ENCODE measurements around the gene TFRC.
"Not testable (repeated sequence)": the region's sequence is repeated elsewhere in the genome, so short reads cannot be mapped to it uniquely, and the experiment has no call there.

The TFRC gene

DNA sequence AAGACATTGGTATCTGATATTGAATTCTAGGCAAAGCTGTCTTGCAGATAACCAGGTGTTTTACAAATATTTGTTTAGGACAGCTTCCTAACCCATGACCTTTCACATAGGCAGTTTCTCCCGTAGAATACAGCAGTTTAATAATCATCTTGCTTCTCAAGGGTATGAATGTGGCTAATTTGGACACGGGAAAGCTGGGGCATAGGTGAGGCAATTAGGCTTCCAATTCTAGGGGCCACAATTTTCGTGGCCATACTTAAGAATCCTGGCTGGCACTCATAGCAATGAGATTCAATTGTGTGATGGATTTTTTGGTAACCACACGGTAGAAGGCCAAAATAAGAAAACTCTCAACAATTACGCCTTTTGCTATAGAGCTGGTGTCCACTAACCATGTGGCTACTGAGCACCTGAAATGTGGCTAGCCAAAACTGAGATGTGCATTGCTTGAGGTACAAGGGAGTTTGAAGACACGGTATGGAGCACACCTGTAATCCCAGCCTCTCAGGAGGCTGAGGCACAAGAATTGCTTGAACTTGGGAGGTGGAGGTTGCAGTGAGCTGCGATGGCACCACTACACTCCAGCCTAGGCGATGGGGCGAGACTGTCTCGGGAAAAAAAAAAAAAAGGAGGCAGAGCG lies 34.4 kb downstream of the TFRC start:
- DNase-seq: peak; percentile 40

DNA sequence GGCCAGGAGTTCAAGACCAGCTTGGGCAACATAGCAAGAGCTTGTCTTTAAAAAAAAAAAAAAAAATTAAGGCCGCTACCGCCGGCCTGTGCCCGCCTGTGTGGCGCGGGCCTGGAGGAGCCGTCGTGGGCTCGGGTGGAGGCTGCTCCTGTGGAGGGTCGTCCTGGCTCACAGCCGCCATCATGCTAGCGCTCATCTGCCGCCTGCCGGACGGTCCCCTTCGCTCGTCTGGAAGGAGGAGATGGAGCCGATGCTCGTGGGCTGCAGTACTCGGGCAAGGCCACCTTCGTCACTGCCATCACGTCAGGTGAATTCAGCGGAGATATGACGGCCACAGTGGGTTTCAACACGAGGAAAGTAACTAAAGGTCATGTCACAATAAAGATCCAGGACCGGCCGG lies 37.4 kb downstream of the TFRC start:
- DNase-seq: peak; percentile 31

DNA sequence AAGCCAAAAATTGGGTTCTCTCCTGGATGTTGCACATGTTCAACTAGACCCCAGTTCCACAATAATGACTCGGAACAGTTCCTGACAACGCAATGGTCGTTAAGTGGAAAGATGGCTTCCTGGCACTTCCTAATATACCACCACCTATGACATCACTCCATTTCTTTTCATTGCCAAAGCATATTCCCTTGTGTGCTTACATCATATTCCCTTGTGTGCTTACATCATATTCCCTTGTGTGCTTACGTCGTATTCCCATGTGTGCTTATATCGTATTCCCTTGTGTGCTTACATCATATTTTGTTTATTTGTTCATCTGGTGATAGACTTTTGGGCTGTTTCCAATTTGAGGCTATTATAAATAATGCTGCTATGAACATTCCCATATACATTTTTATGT lies 39.2 kb downstream of the TFRC start:
- DNase-seq: peak; percentile 53

DNA sequence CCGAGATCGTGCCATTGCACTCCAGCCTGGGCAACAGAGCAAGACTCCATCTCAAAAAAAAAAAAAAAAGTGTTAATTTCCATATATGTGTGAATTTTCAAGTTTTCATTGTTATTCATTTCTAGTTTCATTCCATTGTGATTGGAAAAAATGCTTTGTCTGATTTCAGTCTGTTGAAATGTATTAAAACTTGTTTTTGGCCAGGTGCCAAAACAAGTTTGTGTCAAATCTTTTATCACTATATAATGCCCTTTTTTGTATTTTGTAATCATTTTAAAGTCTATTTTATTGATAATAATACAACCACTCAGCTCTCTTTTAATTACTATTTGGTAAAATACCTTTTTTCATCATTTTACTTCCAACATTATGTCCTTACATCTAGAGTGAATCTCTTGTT lies 42.5 kb downstream of the TFRC start:
- no peak for DNase-seq

DNA sequence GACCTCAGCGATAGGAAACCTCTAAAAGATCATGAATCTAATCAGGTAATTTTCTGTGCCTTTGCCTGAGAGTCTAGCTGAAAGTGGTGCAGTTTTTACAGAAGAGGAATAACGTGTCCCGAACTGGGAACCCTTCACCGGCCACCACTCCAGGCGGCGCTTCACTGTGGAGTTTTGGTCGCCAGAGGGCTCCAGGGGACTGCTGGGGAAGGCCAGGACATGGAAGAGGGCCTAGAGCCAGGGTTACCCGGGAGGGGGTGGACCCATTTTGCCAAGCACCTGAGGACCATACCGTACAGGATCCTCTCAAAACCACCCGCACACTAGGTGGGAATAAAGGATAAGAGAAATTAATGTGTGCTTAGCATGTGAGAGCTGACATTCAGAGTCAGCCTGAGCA lies 55.8 kb downstream of the TFRC start:
- peak; percentile 25 for DNase-seq

DNA sequence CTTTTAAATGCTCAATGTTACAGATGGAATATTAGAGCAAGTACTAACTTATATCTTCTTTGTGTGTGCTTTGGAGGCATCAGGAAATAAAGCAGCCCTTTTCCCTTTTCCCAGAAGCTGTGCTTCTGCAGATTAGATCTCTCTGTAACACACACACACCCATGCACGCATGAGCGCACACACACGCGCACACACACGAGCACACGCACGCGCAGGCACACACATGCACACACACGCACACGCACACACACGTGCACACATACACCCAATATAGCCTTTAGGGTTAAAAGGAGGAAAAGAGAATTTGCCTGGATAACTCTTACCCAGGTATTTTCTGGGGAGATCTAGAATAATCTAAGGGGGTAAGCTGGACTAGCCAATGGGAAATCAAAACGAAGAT lies 56.9 kb downstream of the TFRC start:
- no peak for DNase-seq

DNA sequence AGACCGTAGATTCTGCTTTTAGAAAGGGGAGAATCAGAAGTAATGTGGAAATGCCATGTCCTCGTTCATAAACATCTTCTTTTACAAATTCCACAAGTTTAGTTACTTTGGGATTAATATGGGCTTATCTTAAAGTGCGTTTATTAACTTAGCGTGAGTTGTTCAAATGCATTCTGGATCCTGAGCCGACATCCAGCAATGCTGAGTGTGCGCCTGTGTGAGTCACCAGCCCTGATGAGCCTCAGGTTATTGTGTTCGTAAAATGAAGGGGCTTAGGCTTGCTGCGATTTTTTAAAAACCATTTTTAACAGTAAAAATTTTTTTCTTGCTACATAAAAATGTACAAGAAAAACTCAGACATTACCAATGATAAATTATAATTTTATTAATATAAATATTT lies 57.9 kb downstream of the TFRC start:
- DNase-seq: no peak

DNA sequence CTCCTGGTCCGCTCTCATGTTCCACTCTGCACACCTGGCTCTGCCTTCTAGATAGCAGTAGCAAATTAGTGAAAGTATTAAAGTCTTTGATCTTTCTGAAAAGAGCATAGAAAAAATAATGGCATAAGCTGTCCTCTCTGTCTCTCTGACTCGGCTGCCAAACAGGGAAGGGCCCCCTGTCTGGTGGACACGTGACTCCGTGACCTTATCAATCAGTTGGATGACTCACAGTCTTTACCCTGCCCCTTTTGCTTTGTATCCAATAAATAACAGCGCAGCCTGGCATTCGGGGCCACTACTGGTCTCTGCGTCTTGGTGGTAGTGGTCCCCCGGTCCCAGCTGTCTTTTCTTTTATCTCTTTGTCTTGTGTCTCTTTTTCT lies 59.4 kb downstream of the TFRC start:
- not testable (repeated sequence) for DNase-seq

DNA sequence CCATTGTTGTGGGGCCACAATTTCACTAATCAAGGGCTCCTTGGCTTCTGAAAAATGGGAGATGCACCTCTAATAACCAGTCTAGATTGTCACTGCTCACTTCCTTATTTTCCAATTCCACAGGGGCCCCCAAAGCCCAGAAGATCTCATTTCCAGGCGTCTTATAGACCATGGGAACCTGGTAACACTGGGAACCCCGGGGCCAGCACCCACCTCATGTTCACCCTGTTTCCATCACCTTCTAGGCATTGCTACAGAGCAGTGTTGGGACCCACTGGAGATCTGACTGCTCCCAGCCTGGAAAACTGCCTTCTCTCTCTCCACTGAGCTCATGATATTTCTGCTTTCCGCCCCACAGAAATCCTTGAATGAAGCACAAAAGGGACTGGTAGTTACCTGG lies 61.5 kb downstream of the TFRC start:
- DNase-seq: peak; percentile 11

DNA sequence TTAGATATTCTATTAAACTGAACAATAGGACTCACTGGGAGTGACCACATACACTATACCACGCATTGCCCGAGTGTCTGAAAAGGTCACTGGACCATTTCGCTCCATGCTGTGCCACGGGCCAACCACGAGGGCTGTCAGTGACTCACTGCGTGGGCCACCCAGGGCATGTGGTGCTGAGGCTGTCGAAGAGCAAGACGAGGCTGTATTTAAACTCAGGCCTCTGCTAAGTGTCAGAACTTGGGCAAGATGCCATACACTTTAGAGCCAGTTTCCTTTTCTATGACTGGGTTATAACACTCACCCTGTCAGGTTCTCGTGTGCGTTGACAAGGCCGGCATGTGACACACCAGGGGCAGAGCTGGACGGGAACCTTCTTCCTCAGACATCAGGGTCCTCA lies 62.3 kb downstream of the TFRC start:
- DNase-seq: peak; percentile 82

DNA sequence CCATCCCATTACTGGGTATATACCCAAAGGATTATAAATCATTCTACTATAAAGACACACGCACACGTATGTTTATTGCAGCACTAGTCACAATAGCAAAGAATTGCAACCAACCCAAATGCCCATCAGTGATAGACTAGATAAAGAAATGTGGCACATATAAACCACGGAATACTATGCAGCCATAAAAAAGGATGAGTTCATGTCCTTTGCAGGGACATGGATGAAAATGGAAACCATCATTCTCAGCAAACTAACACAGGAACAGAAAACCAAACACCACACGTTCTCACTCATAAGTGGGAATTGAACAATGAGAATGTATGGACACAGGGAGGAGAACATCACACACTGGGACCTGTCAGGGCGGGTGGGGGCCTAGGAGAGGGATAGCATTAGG lies 63.7 kb downstream of the TFRC start:
- not testable (repeated sequence) for DNase-seq

DNA sequence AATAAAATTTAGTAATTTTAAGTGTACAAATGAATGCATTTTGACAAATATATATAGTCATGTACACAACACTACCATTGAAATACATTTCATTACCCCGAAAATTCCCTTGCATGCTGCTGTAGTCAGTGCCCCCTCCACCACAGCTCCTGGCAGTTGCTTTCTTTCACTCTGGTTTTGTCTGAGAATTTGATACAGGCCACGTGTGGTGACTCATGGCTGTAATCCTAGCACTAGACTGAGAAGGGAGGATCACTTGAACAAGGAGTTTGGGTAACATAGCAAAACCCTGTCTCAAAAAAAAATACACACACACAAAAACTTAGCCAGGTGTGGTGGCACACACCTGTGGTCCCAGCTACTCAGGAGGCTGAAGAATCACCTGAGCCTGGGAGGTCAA lies 65.4 kb downstream of the TFRC start:
- peak; percentile 47 for DNase-seq

DNA sequence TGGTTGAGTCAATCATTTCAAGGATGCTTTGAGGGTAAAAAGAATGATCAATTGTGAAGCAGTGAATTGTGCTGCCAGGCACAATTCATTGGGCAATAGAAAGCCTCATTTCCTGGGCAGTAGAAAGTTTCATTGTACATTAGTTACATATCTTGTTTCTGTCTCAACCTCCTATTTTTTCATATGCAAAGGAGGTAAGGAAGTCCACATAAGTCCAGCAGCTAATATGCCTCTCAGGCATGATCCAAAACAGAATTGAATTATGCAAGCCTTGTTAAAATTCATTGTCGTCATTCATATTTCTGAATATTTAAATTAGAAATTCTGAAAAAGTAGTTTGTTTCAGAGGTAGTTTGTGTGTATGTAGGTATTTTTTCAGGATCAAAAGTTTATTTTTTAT lies 65.8 kb downstream of the TFRC start:
- DNase-seq: peak; percentile 26

DNA sequence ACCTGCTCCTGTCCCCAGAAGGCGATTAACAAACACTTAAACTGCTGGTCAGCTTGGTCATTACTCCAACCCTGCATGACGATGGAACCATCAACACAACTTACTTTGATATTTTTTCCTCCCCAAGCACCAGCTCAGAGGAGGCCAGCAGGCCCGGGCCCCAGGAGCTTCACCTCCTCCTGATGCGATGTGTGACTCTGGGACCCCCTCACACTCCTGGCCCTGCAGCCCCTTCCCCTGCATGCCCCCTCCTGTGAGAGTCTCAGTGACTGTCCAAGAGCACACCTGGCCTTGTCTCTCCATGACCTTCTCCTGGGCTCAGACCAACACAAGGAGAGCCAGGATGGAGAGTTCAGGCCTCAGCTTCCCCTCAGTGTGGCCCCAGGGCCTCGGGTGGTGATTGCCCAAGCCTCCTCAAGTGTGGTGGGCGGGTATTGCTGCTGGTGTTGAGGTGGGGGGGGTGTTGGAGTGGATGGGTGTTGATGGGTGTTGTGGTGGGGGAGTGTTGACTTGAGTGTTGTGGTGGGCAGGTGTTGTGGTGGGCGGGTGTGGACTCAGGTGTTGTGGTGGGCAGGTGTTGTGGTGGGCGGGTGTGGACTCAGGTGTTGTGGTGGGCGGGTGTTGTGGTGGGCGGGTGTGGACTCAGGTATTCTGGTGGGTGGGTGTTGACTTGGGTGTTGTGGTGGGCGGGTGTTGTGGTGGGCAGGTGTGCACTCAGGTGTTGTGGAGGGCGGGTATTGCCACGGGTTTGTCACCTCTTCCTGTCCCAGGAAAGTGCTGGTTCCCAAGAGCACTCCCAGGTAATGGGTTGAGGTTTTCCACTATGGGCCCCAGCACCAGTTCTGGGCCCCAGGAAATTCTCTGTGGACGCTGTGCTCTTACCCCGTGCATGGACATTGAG lies 68.1 kb downstream of the TFRC start:
- no peak for DNase-seq

DNA sequence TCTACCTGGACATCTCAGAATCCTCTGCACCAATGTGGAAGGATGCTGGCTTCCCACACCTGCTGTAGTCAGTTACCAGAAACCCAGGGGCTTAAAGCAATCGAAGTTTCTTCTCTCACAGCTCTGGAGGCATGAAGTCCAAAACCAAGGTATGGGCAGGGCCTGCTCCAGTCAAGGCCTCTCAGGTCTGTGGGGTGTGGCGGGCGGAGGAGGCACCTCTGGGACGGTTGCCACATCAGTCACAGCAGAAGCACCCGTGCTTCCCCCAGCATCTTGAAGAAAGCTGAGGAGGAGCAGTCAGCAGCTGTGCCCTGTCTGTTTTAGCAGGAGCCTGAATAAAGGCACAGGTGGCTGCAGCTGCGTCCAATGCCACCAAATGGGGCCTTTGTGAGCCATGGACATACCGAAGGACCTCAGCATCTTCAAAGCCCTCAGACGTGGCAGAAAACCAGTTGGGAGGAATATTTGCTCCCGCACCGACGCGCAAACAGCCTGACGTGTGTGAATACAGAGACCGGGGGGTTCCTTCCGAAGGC lies 68.9 kb downstream of the TFRC start:
- DNase-seq: no peak

DNA sequence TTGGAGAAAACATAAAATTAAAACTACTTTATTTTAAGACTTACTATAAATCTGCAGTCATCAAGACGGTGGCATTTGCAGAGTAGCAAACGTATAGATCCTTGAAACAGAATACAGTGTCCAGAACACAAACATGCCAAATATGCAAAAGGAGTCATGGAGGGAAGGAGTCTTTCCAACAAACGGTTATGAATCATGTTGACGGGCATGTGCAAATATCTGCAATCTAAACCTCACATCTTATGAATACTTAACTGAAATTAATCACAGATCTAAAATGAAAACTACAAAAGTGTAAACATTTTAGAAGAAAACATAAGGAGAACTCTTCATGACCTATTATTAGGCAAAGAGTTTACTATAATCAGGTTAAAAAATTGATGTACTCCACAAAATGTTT lies 69.4 kb downstream of the TFRC start:
- DNase-seq: no peak

DNA sequence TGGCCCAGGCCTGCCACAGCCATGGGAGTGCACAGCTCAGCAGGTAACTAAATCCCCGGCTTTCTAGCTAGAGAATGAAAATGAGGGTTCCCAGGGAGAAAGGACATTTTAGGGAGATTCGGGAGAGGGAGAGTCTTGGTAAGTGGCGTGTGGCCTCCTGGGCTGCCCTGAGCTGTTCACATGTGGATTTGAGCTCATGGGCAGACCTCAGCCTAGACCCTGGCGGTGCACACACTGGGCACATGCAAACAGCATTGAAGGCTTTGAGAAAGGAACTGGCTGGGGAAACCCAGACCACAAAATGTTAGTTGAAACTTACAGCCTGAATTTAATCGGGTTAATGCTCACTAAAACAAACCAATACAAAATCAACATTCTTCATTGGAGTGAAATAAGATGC lies 72.4 kb downstream of the TFRC start:
- DNase-seq: no peak

DNA sequence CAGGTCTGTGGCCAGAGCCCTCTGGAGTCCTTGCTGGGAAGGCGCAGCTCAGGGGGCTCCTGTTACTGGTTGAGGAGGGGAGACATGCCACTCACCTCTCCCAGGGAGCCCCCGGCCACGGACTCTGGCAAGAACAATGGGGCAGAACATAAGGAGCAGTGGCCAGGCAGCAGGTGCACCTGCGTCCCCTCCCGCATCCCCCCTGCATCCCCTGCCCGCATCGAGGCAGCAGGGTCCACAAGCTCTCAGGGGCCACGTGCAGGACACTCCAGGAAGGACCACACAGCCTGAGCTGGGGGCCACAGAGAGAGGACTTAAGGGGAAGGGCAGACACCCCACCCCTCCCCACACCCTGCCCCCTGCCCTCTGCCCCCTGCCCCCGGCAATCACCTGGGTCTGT lies 73.0 kb downstream of the TFRC start:
- DNase-seq: no peak

DNA sequence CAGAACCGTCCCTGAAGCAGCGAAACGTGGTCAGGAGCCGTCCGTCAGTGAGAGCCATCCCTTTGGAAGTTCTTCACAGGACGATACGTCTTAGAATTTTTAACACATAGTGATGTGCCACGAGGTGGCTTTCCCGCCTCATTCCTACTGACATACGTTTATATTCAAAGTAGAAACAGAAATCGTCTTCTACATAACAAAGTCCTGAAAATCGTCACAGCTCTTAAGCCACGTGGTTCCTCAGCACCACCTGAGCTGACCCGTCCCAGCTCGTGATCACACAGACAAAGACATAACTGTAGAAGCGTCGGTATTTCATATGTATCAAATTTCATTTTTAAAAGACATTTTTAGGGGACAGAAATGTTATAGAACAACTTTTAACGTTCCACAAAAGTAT lies 73.5 kb downstream of the TFRC start:
- DNase-seq: no peak

DNA sequence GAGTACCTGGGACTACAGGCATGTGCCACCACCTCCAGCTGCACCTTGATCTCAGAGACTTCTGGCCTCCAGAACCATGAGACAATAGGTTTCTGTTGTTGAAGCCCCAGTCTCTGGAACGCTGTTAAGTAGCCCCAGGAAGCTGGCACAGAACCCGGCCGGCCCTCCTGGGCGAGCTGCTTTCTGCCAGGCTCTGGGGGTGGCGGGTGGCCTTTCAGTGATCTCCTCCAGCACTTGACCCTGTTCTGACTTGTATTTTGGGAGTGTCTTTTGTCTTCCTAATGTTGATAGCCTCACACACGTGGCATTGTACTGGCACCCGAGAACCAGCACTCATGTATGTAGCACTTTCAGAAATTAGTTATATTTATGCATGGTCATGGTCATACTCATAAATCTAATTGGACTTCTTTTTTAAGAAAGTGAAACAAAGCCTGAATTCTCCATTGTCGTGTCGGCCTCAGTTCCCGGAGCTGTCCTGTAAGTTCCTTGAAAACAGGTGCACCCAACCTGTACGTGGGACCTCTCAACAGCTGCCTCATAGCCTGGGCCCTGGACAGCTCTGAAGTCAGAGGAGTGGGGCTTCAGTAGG lies 74.0 kb downstream of the TFRC start:
- no peak for DNase-seq

DNA sequence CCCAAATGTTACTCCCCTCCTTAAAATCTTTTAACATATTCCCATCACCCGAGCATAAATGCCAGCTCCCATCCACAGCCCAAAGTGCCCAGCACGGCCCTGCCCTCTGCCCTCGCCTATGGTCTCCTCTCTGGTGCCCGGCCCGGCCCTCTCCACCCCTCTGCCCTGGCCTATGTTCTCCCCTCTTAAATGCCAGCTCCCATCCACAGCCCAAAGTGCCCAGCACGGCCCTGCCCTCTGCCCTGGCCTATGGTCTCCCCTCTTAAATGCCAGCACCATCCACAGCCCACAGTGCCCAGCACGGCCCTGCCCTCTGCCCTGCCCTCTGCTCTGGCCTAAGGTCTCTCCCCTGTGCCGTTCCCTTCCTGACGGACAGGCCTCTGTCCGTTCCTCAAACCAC lies 76.6 kb downstream of the TFRC start:
- not testable (repeated sequence) for DNase-seq

DNA sequence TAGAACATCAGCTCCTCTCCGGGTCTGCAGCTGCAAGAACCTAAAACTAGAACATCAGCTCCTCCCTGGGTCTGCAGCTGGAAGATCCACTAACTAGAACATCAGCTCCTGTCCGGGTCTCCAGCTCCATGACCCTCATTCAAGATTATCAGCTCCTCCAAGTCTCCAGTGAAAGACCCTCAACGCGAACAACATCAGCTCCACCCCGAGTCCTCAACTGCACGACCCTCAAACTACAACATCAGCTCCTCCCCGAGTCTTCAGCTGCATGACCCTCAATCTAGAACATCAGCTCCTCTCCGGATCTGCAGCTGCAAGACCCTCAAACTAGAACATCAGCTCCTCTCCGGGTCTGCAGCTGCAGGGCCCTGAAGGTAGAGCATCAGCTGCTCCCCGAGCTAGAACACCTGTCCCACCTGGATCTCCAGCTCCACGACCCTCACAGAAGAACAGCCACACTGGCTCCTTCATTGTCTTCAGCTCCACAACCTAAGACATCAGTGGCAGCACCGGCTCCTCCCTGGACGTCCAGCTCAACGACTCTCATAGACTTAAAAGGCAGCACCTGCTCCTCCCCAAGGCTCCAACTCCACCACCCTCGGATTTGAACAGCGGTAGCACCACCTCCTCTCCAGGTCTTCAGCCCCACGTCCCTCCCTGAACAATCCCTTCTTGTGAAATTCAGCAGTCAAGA lies 77.4 kb downstream of the TFRC start:
- not testable (repeated sequence) for DNase-seq

DNA sequence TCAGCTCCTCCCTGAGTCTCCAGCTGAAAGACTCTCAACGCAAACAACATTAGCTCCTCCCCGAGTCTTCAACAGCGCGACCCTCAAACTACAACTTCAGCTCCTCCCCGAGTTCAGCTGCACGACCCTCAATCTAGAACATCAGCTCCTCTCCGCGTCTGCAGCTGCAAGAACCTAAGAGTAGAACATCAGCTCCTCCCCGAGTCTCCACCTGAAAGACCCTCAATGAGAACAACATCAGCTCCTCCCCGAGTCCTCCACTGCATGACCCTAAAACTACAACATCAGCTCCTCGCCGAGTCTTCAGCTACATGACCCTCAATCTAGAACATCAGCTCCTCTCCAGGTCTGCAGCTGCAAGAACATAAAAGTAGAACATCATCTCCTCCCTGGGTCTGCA lies 78.3 kb downstream of the TFRC start:
- DNase-seq: no peak

All from suppressor macrophage treated with lipopolysaccharide for 4 hours (primary cell).